Liver (tissue), 9 donors: Measurements from ENCODE around the gene SEZ6L2. TPM values are rescaled to one million over a fixed set of nuclear protein-coding genes. Genes with fewer than 3 reads are reported as not detected.

Source experiments
- DNase-seq: peaks from one replicate; pipeline ENCODE4 v3.0.0-alpha.2; 2017; ENCODE audit warnings: low spot score
- H3K27ac ChIP-seq, 2 donors: one replicate each; pipeline ENCODE4 v1.7.0; 2013; ENCODE audit warnings: inconsistent platforms in 2 of 2, low read length in 2 of 2, control low read depth in 1 of 2, low read depth in 1 of 2, mild to moderate bottlenecking in 1 of 2
- H3K27me3 ChIP-seq, 4 donors: one replicate each; pipeline versions ENCODE4 v1.6.1 to v1.7.0; 2013; ENCODE audit warnings: low read length in 3 of 4, inconsistent platforms in 1 of 4, mild to moderate bottlenecking in 1 of 4, moderate library complexity in 1 of 4; ENCODE audit not compliant: control insufficient read depth in 4 of 4, insufficient read depth in 4 of 4
- H3K36me3 ChIP-seq, 4 donors: one replicate each; pipeline versions ENCODE4 v1.6.1 to v1.7.0; 2013; ENCODE audit warnings: low read length in 3 of 4, mild to moderate bottlenecking in 3 of 4, low read depth in 1 of 4, moderate library complexity in 1 of 4; ENCODE audit not compliant: control insufficient read depth in 4 of 4, insufficient read depth in 3 of 4
- H3K4me1 ChIP-seq, 4 donors: one replicate each; pipeline versions ENCODE4 v1.6.1 to v1.7.0; 2013; ENCODE audit warnings: low read length in 3 of 4, mild to moderate bottlenecking in 3 of 4, moderate library complexity in 1 of 4; ENCODE audit not compliant: control insufficient read depth in 4 of 4, insufficient read depth in 4 of 4
- H3K4me3 ChIP-seq, 3 donors: one replicate each; pipeline versions ENCODE4 v1.6.1 to v1.7.0; 2013; ENCODE audit warnings: low read length in 3 of 3, control low read depth in 1 of 3, low read depth in 1 of 3, mild to moderate bottlenecking in 1 of 3
- H3K9ac ChIP-seq, 2 donors: one replicate each; pipeline ENCODE4 v1.7.0; 2013; ENCODE audit warnings: low read length in 2 of 2, mild to moderate bottlenecking in 2 of 2, moderate library complexity in 2 of 2, control low read depth in 1 of 2, low read depth in 1 of 2
- H3K9me3 ChIP-seq, 4 donors: one replicate each; pipeline versions ENCODE4 v1.6.1 to v1.7.0; 2013; ENCODE audit warnings: low read length in 3 of 4; ENCODE audit not compliant: control insufficient read depth in 4 of 4
- CTCF ChIP-seq: fragments of 150-350 bp; IDR thresholded peaks from 2 replicates; pipeline ENCODE4 v1.5.1; 2017; ENCODE audit warnings: improper control_type of control experiment, low read depth, low read length; ENCODE audit not compliant: missing input control
- EGR1 ChIP-seq, 2 donors: IDR thresholded peaks; 2 replicates each; pipeline ENCODE4 v1.6.1; 2016 to 2018; ENCODE audit warnings: antibody characterized with exemption in 2 of 2, low read depth in 2 of 2
- FOXA1 ChIP-seq: IDR thresholded peaks from 2 replicates; pipeline ENCODE4 v1.6.1; 2016; ENCODE audit warnings: antibody characterized with exemption
- FOXA2 ChIP-seq: IDR thresholded peaks from 2 replicates; pipeline ENCODE4 v1.6.1; 2016; ENCODE audit warnings: antibody characterized with exemption
- HNF4A ChIP-seq, 2 donors: conservative IDR thresholded peaks; 2 replicates each; pipeline ENCODE4 v1.6.1; 2016; ENCODE audit warnings: antibody characterized with exemption in 2 of 2, mild to moderate bottlenecking in 2 of 2
- HNF4G ChIP-seq: IDR thresholded peaks from 2 replicates; pipeline ENCODE4 v1.6.1; 2016; ENCODE audit warnings: antibody characterized with exemption
- JUND ChIP-seq, 2 donors: IDR thresholded peaks; 2 replicates each; pipeline ENCODE4 v1.6.1; 2016; ENCODE audit warnings: antibody characterized with exemption in 2 of 2
- NR2F2 ChIP-seq: IDR thresholded peaks from 2 replicates; pipeline ENCODE4 v1.6.1; 2016; ENCODE audit warnings: antibody characterized with exemption
- RAD21 ChIP-seq, 2 donors: IDR thresholded peaks; 2 replicates each; pipeline ENCODE4 v1.6.1; 2016; ENCODE audit warnings: antibody characterized with exemption in 2 of 2, mild to moderate bottlenecking in 2 of 2
- RXRA ChIP-seq, 2 donors: IDR thresholded peaks; 2 replicates each; pipeline ENCODE4 v1.6.1; 2017 to 2018; ENCODE audit warnings: antibody characterized with exemption in 2 of 2, mild to moderate bottlenecking in 1 of 2
- SP1 ChIP-seq: IDR thresholded peaks from 2 replicates; pipeline ENCODE4 v1.6.1; 2018; ENCODE audit warnings: antibody characterized with exemption, mild to moderate bottlenecking
- TAF1 ChIP-seq: conservative IDR thresholded peaks from 2 replicates; pipeline ENCODE4 v1.6.1; 2016; ENCODE audit warnings: antibody characterized with exemption, mild to moderate bottlenecking
- YY1 ChIP-seq: IDR thresholded peaks from 2 replicates; pipeline ENCODE4 v1.6.1; 2016; ENCODE audit warnings: antibody characterized with exemption, mild to moderate bottlenecking
- WGBS: extraction: QIAGEN DNeasy Blood & Tissue Kit; methylation state at CpG from one replicate; pipeline ENCODE4 v1.1.7; 2013; 5-methylcytosine and 5-hydroxymethylcytosine counted together
- polyA plus RNA-seq, 2 donors: library from polyadenylated mRNA; stranded (reverse) in 1 of 2; unstranded in 1 of 2; fragments of 200-250 nt in 1 of 2; fragments of >200 nt in 1 of 2; fragmentation: Nextera tagmentation in 1 of 2; extraction: Ambion mirVana in 1 of 2; gene quantifications; one replicate each; pipeline versions ENCODE4 v1.2.1 to v1.2.3, GENCODE V29; 2013 to 2015
- total RNA-seq, 2 donors: library from RNA; depleted of rRNA; stranded (reverse); fragments of >200 nt; gene quantifications; one replicate each; pipeline ENCODE4 v1.2.3, GENCODE V29; 2014
- TF ChIP-seq, protein P1 (sequence below): IDR thresholded peaks from 2 replicates; pipeline ENCODE4 v1.6.1; 2016; ENCODE audit warnings: antibody characterized with exemption
- TF ChIP-seq, protein P2 (sequence below): IDR thresholded peaks from 2 replicates; pipeline ENCODE4 v1.6.1; 2016; ENCODE audit warnings: antibody characterized with exemption
- TF ChIP-seq, protein P3 (sequence below): IDR thresholded peaks from 2 replicates; pipeline ENCODE4 v1.6.1; 2016; ENCODE audit warnings: antibody characterized with exemption, mild to moderate bottlenecking
- donor health status: healthy.
- donor health status: healthy.
- donor health status: healthy.
- donor health status: healthy.
- donor health status: healthy.

The SEZ6L2 gene
- total and polyA plus RNA-seq, 4 donors, result 0.24 to 0.37 (median 0.30) TPM

- Histone ChIP-seq H3K27ac (no peak overlapping the region), H3K36me3 (no peaks in the 10 kb centered on the region), H3K9me3 (no peaks in the 10 kb centered on the region), H3K4me1 (peaks cover 0 to 2% (median 0%) of the 10 kb centered on the region in 4 donors), H3K4me3 (no peak overlapping the region), H3K27me3 (peaks cover 0 to 6% (median 1%) of the 10 kb centered on the region in 4 donors), H3K9ac (no peak overlapping the region)
- DNase-seq, result no peak
- TF ChIP-seq RAD21 (IDR thresholded peaks at IDR 0.05) (no peak), SP1 (no peak), CTCF (no peak), TAF1 (no peak)
- WGBS, result 78% methylated on average over 4 of the region's 4 CpGs
Observed at GRCh38 chr16:29894352-29894751, 5.0 kb downstream of the SEZ6L2 start.

DNA sequence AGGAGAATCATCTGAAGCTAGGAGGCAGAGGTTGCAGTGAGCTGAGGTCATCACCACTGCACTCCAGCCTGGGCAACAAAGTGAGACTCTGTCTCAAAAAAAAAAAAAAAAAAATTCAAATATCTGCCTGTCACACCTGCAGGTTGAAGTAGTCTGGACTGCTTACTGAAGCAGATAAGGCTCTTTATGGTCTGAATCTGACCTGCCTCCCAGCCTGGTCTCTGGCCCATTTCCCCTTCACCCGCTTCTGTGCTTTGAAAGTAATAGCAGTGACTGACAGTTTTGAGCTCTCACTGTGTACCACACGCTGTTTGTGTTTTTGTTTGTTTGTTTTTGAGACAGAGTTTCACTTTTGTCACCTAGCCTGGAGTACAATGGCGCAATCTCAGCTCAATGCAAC is 5.8 kb downstream of the SEZ6L2 start:
- Histone ChIP-seq H3K36me3 (no peaks in the 10 kb centered on the region), H3K27me3 (peaks cover 0 to 6% (median 1%) of the 10 kb centered on the region in 4 donors), H3K27ac (no peak overlapping the region), H3K9me3 (no peaks in the 10 kb centered on the region), H3K4me3 (no peak overlapping the region), H3K9ac (no peak overlapping the region), H3K4me1 (peaks cover 0 to 2% (median 0%) of the 10 kb centered on the region in 4 donors)
- DNase-seq, result no peak
- 90% methylated on average over 3 of the region's 3 CpGs for WGBS
- TF ChIP-seq SP1, result no peak
- TF ChIP-seq, protein P1, sequence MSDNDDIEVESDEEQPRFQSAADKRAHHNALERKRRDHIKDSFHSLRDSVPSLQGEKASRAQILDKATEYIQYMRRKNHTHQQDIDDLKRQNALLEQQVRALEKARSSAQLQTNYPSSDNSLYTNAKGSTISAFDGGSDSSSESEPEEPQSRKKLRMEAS, result no peak
- no peak for TF ChIP-seq CTCF
- no peak for TF ChIP-seq NR2F2
- TF ChIP-seq RAD21 (IDR thresholded peaks at IDR 0.05), result no peak
- TF ChIP-seq FOXA1, result no peak
- TF ChIP-seq EGR1 (IDR thresholded peaks at IDR 0.05; ENCODE audit: low read depth in 2 of 2), result no peak
- TF ChIP-seq JUND (IDR thresholded peaks at IDR 0.05), result no peak
- TF ChIP-seq TAF1, result no peak
- TF ChIP-seq FOXA2, result no peak
- no peak for TF ChIP-seq RXRA (IDR thresholded peaks at IDR 0.05)
- TF ChIP-seq HNF4A (conservative IDR thresholded peaks at IDR 0.05), result no peak
- TF ChIP-seq, protein P2, sequence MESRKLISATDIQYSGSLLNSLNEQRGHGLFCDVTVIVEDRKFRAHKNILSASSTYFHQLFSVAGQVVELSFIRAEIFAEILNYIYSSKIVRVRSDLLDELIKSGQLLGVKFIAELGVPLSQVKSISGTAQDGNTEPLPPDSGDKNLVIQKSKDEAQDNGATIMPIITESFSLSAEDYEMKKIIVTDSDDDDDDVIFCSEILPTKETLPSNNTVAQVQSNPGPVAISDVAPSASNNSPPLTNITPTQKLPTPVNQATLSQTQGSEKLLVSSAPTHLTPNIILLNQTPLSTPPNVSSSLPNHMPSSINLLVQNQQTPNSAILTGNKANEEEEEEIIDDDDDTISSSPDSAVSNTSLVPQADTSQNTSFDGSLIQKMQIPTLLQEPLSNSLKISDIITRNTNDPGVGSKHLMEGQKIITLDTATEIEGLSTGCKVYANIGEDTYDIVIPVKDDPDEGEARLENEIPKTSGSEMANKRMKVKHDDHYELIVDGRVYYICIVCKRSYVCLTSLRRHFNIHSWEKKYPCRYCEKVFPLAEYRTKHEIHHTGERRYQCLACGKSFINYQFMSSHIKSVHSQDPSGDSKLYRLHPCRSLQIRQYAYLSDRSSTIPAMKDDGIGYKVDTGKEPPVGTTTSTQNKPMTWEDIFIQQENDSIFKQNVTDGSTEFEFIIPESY, result no peak
- no peak for TF ChIP-seq HNF4G
- TF ChIP-seq, protein P3, sequence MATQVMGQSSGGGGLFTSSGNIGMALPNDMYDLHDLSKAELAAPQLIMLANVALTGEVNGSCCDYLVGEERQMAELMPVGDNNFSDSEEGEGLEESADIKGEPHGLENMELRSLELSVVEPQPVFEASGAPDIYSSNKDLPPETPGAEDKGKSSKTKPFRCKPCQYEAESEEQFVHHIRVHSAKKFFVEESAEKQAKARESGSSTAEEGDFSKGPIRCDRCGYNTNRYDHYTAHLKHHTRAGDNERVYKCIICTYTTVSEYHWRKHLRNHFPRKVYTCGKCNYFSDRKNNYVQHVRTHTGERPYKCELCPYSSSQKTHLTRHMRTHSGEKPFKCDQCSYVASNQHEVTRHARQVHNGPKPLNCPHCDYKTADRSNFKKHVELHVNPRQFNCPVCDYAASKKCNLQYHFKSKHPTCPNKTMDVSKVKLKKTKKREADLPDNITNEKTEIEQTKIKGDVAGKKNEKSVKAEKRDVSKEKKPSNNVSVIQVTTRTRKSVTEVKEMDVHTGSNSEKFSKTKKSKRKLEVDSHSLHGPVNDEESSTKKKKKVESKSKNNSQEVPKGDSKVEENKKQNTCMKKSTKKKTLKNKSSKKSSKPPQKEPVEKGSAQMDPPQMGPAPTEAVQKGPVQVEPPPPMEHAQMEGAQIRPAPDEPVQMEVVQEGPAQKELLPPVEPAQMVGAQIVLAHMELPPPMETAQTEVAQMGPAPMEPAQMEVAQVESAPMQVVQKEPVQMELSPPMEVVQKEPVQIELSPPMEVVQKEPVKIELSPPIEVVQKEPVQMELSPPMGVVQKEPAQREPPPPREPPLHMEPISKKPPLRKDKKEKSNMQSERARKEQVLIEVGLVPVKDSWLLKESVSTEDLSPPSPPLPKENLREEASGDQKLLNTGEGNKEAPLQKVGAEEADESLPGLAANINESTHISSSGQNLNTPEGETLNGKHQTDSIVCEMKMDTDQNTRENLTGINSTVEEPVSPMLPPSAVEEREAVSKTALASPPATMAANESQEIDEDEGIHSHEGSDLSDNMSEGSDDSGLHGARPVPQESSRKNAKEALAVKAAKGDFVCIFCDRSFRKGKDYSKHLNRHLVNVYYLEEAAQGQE, result no peak
- TF ChIP-seq YY1, result no peak
